Right renal pelvis (tissue), 4 donors: ENCODE data around the gene RHCE. TPM values are rescaled to one million over a fixed set of nuclear protein-coding genes. Genes with fewer than 3 reads are reported as not detected.
"Not testable (repeated sequence)": the region's sequence is repeated elsewhere in the genome, so short reads cannot be mapped to it uniquely, and the experiment has no call there.

Source experiments
- DNase-seq, 4 donors: peaks; one replicate each; pipeline ENCODE4 v3.0.0-alpha.2; 2013; ENCODE audit warnings: low read depth in 4 of 4, low spot score in 3 of 4, missing footprints in 1 of 4
- polyA plus RNA-seq, 4 donors: library from polyadenylated mRNA; unstranded; fragments of 120-200 nt; gene quantifications; one replicate each; pipeline ENCODE4 v1.2.1, GENCODE V29; 2013; ENCODE audit not compliant: insufficient read length in 4 of 4

The RHCE gene
- polyA plus RNA-seq, 4 donors: 0.90 to 1.3 (median 1.2) TPM

DNA sequence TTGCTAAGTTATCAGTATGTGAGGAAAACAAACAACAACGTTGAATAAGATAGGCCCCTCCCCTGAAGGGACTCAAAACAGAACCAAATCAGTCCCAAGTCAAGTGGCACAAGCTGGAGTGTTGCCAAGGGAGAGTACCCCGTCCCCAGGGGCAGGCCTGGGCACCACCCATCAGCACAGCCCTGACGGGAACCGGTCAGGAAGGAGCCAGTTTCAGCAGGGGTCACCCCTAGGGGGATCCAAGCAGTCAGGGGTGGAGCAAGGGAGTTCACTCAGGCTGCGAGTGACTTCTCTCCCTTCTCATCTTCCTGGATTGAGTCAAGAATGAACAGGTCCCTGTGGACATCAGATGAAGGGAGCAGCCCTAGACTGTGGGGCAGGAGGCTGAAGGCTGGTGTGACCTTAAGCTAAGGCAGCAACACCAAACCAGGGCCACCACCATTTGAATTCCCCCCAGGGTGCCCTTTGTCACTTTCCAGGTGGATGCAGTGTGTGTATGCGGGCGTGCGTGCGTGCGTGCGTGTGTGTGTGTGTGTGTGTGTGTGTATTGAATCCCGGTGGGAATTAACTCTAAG is 14.8 kb downstream of the RHCE start:
- DNase-seq: not testable (repeated sequence)

DNA sequence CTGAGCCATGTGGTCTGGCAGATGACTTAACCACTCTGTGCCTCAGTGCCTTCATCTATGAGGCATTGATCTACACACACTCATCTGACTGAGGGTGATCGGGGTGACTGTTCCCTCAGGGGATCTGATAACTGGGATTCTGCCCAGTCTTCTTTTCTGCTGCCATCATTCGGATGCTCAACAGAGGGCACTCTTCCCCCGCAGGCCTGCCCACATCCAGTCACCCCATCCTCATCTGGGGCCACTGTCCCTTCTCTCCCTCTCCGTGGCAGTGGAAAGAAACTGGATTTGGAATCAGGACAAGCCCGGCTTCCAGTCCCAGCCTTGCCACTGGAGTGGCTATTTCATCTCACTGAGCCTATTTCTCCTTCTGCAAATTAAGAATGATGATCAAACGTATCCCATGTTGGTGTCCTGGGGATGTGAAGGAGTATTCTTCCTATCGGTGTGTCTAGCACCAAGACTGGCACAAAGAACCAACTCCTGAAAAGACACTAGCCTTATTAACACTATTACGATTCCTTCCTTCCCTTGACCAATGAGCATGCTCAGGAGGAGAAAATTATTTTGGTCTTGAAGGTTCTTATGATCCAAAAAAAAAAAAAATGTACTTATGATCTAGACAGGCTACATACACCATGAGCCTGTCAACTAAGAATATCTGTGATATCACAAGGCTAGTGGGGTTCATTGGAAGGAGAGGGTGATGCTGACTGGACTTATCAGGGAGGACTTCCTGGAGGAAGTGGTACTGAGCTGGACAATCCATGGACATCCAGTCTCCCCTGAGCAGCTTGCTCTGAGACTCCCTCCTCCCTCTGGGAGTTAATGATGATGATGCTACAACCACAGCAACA is 17.4 kb downstream of the RHCE start:
- not testable (repeated sequence) for DNase-seq

DNA sequence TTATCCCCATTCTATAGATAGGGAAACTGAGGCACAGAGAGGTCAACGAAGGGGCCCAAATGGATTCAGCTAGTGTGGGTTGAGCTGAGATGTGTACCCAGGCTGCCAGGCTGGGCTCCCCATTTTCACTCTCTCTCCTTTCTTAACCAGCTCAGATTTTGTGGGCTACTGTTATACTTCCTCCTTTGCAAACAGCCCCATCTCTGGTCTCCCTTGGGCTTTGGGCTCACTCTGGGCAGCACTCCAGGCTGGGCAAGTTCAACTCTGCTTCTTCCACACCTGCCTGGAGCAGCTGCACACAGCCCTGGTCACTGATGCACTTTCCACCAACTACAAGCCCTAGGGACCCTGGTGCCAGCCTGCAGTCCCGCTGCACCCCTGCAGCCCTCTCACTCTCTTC is 22.5 kb downstream of the RHCE start:
- DNase-seq: not testable (repeated sequence)

DNA sequence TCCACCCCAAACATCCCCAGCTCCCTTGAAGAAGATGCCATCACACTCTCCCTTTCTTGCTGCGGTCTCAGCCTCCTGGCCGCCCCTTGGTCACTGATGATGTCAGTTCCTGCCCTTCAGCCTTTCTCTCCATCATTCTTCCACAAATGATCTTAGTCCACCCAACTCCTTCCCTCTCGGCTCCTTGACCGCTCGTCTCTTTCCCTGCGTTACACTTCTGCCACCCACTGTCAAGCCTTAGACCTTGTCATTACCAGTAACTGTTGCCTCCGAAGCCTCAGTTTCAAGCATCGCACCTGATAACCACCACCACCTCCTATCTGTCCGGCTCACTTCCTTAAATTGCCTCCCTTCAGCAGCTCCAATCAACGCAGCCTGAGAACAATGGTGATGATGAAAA is 23.1 kb downstream of the RHCE start:
- not testable (repeated sequence) for DNase-seq

DNA sequence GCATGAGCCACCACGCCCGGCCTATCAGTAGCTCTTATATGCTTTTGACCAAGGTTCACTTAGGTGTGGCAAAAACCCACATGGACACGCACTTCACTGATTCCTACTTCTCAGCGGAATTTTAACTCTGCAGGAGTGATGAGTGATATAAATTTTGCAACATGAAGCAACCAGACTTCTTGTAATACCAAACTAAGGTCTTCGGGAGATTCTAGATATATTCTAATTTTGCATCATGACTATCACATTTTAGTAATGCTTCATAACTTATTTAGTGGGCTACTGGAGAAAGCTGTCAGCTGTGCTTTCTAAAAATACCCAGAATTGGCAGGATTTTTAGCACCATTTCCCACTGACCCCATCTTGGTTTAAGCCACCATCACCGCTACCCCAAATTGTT is 27.8 kb downstream of the RHCE start:
- no peak for DNase-seq

DNA sequence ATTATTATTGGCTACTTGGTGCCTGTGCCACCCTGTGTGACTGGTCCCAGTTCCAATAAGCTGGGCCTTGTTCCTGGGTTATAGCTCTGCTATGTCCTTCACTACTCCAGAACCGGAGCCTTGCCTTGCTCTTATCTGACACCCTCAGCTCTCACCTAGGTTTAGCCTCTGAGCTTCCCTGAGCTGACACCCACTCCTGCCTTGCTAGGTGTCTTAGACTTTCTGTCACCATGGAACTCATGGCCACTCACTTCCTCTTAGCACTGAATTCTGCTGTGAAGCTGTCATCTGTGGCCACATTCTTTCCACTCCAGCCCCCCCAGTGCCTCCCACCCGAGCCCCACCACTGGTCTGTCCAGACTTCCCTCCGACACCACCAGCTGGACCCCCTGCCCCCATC is 30.9 kb downstream of the RHCE start:
- DNase-seq: not testable (repeated sequence)

DNA sequence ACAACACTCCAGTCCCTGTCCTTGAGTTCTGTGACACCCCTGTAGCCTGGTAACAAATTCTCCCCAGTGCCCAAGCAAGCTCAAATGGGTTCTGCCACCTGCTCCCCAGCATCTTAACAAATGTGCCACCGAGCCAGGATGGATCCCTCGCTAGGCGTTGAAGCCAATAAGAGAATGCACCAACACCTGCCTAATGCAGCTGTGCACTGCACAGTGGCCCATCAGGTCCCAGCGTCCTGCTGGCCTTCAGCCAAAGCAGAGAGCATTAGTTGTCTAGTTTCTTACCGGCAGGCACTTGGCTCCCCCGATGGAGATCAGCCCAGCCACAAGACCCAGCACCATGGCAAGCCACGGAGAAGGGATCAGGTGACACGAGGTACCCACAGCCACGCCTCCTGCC is 31.9 kb downstream of the RHCE start:
- DNase-seq: not testable (repeated sequence)

DNA sequence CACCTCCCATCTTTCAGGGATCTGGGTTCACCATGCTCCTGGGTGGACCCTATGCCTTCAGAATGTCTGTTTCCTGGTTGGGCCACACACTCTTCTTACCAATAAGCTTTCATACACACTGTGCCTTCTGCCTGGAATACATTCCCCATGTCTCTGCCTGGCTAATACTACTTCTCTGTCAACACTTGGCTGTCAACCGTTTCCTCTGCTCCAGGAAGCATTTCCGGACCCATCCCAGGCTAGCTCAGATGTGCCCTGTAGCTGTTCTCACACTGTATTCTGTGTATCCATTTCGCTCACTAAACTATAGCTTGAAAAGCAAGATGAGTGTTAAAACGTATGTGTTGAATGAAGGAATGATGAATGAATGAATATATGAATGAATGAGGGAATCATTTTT is 33.5 kb downstream of the RHCE start:
- not testable (repeated sequence) for DNase-seq

DNA sequence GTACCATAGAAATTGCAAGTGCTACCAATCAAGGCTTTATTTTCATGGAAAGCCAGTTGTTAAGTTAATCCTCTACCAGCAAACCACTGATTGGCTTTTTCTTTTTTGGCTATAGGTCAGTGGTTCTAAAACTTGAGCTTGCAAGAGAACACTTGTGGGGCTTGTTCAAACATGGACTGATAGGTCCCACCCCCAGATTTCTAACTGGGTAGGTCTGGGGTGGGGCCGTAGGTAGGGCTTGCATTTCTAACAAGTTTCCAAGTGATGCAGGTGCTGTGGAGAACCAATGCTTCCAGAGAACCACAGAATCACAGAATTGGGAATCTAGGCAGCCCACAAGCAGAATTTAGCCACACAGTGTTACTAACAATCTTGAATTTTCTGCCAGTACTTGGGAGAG is 36.8 kb downstream of the RHCE start:
- DNase-seq: not testable (repeated sequence)

DNA sequence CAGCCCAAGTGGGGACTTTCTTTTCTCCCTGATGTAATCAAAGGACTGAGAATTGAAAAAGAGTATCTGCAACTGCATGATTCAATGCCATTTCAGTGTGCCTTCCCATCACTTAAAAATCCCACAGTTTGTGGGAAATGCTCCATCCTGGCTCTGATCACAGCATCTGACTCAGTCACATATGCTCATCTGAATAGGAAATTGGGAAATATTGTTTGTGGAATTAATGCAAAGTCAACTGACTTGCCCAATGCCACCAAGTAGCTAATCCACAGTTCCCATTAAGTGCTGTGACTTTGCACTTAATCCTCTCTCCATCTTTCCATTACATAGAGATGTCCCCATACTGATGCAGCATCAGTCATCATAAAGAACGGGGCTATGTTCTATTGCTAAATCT is 37.5 kb downstream of the RHCE start:
- DNase-seq: not testable (repeated sequence)

DNA sequence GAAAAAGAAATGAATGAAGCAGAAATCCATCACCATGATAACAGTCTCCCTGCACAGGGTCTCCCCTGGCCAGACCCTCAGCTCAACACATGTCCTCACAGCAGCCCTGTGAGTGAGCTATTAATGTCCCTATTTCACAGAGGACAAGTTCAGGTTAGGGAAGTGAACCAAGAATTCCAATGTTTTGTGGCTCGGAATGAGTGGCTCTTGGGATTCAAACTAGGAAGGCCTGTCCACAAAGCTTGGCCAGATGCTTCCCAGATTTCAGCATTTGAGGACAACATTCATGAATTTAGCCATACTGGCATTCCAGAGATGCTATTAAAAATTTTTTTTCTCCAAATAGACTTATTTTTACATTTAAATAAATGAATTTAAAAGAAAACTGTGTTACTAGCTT is 38.1 kb downstream of the RHCE start:
- not testable (repeated sequence) for DNase-seq

DNA sequence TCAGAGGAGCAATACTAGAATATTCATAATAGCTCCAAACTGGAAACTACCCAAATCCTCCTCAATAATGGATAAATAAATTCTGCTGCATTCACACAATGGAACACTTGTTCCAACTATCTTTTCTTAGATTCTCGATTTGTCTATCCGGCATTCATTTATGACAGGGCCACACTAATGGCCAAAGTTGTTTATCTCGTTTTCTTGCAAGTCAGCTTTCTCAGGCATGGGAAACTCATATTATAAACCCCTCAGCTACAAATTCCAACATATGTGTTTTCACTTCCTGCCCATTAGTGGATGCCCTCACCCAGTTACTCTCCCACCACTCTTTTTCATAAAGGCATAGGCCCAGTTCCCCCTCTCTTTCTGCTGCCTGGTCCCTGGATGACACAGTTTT is 42.3 kb downstream of the RHCE start:
- not testable (repeated sequence) for DNase-seq

DNA sequence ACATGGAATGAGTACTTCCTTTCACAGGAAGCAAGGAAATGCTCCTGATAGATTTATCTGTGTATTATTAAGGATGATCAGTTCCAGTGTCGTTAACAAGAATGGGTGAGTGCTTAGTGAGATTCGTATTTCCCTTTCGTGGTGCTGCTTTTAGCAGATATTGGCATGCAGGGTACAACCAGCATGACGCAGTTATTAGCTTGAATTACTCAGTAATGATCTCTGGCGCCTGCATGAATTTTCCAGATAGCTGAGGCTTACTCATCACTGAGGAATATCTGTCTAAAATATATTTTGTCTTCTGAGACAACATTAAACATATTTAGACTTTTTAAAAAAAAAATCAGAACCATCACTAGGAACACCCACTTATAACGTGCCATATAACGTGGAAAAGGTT is 48.9 kb downstream of the RHCE start:
- DNase-seq: not testable (repeated sequence)

DNA sequence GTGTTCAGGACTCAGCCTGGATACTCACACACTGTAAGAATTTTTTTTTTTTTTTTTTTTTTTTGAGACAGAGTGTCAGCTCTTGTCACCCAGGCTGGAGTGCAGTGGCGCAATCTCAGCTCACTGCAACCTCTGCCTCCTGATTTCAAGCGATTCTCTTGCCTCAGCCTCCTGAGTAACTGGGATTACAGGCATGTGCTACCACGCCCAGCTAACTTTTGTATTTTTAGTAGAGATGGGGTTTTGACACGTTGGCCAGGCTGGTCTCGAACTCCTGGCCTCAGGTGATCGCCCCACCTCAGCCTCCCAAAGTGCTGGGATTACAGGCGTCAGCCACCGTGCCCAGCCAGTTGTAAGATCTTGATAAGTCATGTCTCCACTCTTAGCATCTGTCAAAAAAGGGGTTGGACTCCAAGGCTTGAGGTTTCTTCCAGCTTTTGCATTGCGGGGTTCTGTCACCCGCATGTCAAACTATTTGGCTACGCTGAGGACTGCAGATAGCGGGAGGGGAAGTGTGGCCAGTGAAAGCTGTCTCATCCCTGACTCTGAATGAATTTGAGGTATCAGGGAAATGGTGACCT is 50.8 kb downstream of the RHCE start:
- not testable (repeated sequence) for DNase-seq

DNA sequence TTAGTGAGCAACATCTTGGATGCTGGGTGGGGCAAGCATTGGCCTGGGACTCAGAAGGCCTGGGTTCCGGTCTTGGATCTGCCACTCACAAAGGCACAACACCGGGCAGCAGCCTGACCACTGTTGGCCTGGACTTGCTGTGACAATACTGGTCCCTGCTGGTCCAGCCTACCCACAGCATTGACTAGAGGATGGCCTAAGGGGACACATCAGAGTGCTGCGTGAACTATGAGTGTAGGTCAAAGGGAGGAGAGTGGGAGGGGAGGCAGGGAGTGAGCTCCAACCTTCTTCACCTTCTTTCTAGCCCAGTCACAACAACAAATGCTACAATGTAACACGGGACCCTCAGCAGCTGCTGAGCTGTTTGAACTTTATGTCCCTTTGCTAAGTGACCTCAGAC is 51.4 kb downstream of the RHCE start:
- no peak for DNase-seq

DNA sequence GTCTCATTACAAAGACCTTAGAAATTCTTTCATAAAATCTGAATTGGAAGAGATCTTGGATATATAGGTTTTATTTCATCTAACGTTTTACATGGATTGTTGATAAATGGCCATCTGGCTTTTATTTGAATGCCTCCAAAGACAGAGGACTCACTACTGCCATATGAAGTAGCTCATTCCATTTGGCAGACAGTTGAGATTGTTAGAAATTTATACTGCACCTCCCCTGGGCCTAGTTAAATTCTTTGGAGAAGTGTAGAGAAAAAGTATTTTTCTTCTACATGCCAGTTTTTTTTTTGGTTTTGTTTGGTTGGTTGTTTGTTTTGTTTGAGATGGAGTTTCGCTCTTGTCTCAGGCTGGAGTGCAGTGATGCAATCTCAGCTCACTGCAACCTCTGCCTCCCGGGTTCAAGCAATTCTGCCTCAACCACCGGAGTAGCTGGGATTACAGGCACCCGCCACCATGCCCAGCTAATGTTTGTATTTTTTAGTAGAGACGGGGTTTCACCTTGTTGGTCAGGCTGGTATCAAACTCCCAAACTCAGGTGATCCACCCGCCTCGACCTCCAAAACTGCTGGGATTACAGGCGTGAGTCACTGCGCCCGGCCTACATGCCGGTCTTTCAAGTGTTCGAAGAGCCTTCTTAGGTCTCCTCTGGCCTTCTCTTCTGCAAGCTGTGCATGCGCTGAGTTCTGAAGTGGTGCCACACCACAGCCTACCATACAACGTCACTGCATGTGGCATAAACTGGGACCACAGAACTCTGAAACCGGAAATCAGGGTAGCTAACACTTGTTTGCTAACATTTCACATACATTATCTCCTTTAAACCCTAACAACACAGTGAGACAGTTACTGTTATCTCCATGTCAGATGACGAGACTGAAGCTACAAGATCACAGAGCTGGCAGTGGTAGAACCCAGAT is 57.7 kb downstream of the RHCE start:
- DNase-seq: not testable (repeated sequence)

DNA sequence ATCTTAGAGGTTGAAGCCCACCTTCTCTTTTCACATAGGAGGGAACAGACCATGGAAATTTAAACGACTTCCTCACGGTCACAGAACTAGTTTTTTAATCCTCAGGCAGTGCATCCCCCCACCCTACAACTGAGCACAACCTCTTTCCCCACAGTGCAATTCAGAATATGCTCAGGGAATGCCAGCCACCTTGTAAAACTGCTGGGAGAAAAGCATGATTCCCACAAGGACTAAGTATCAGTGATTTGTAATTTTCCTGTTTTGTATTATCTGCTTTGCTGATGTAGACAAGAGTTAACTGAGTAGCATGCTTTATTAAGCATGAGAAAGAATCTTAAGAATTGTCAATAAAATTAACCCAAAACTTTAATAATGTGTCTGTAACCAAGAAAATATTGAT is 58.7 kb downstream of the RHCE start:
- DNase-seq: no peak

DNA sequence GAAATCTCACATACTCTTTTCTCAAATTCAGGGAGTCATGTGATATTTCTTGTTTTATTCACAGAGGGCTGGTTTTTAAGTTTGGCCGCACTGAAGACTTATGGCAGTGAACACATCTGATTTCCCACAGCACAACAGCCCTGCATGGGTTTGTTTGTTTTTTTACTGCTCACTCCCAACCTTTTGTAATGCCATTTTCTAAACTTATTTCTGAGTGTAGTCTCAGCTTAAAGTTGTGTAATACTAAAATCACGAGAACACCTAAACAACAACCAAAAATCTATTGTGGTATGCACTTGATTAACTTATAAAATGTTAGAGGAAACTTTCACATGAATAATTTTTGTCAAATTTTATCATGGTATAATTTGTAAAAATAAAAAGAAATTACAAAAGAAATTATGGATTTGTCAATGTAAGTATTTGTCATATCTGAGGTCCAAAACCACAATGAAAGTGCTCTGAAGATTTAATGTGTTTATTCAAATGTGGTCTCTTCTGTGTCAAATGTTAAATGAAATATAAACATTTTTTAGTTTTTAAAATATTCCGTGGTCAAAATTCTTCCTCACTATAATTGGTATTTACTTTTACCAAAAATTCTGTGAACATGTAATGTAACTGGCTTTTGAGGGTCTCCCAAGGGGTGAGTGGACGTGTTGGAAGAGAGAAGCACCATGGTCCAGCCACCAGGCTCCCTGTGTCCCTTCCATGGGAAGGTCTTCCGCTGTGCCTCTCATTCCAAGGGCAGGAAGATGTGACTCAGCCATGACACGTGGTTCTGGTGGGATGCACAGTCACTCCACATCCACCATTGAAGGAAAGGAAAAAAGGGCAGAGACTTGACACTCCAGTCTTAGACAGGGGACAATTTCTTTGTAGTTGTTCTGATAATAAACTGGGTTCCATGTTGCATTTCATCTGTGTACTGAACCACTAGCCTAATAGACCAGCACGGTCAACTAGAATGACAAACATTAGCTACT is 59.7 kb downstream of the RHCE start:
- DNase-seq: no peak

DNA sequence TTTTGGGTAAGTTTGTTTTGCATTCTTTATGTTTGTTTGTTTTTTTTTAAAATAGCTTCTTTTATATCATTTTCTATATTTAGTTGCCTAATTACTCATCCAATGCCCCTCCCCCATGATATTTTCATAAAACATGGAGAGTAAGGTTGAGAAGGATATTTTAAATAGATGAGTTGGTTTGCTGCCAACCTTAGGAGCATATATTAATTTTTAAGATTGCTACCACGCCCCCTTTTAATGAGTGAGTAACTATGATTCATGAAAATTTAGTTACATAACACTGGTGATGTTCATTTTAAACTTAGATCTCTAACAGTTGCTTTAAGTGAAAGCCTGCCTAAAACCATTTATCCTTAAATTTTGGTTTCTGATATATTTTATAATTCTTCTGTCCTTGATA is 63.8 kb downstream of the RHCE start:
- no peak for DNase-seq

DNA sequence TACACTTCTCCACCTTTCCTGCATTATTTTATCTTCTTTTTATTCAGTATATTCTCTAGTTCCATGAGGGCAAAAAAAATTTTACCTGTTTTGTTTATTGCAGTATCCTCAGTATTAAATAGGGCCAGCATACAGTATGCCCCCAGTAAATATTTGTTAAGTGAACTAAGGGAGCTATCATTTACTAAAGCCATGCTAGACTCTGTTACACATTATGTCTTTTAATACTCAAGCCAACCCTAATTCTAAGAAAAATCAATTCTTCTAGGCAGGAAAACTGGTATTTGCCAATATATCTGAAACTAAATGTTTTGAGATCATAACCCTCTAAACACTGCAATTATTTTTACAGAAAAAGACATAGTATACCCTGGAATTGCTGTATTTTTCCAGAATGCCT is 64.2 kb downstream of the RHCE start:
- DNase-seq: no peak
